HCT116 (cell line): ENCODE measurements around the gene ZNF485. TPM values are rescaled to one million over a fixed set of nuclear protein-coding genes. Genes with fewer than 3 reads are reported as not detected.

ENCODE experiments used
- ATAC-seq: fragments of 200-7000 bp; cut with Tn5 transposase; 2 replicates; pipeline ENCODE4 v1.9.1; 2020; ENCODE audit warnings: mild to moderate bottlenecking, moderate library complexity
- BruUV-seq: library from RNA; stranded (reverse); fragments of 400-500 nt; replicated peaks from 2 replicates; lab custom pipeline; 2021; lab: Mats Ljungman, UMichigan
- CTCF ChIA-PET: fragments of 300-600 bp; sonication (Branson Sonifier 250); formaldehyde crosslinking; loops from one replicate; lab custom pipeline; 2021; ENCODE audit warnings: antibody characterized with exemption; lab: Charles Lee
- POLR2A ChIA-PET: fragments of 300-600, 350-600 bp; sonication (Branson Sonifier 250); formaldehyde crosslinking; loops from one replicate; lab custom pipeline; 2021; ENCODE audit warnings: antibody characterized with exemption; lab: Charles Lee
- RAD21 ChIA-PET, 2 experiments: fragments of 300-600 bp; sonication (Branson Sonifier 250); formaldehyde crosslinking; loops; one replicate each; lab custom pipeline; 2023; ENCODE audit warnings: low total read pairs in 2 of 2; ENCODE audit not compliant: uncharacterized antibody in 2 of 2, unreplicated experiment in 2 of 2, low non-redundant PET in 1 of 2; lab: Charles Lee
- DNase-seq: peaks from one replicate; pipeline ENCODE4 v3.0.0-alpha.2; 2010; ENCODE audit warnings: low read depth, low spot score
- H2AFZ ChIP-seq: fragments of 200-600 bp; shearing (Covaris generic), sonication (generic); 2 replicates; pipeline ENCODE4 v1.6.1; 2017; ENCODE audit warnings: low read depth, mixed run types, mixed read lengths, antibody characterized with exemption, low read length; ENCODE audit not compliant: poor library complexity, severe bottlenecking
- H3K27ac ChIP-seq: 2 replicates; pipeline ENCODE4 v1.5.1; 2012; ENCODE audit warnings: low read depth, low read length
- H3K27me3 ChIP-seq: fragments of 200-600 bp; sonication (generic); 2 replicates; pipeline ENCODE4 v1.6.1; 2016; ENCODE audit warnings: mixed run types, low read length, mixed read lengths; ENCODE audit not compliant: insufficient read depth
- H3K36me3 ChIP-seq, 2 experiments: fragments of 200-500 bp in 1 of 2; fragments of 200-600 bp in 1 of 2; sonication (Bioruptor generic) in 1 of 2; sonication (generic) in 1 of 2; 2 replicates each; pipeline versions ENCODE4 v1.5.1 to v1.6.1; 2014 to 2016; ENCODE audit warnings: low read length in 2 of 2, inconsistent platforms in 1 of 2, mixed read lengths in 1 of 2, mixed run types in 1 of 2; ENCODE audit not compliant: insufficient read depth in 2 of 2, control insufficient read depth in 1 of 2
- H3K4me1 ChIP-seq, 2 experiments: fragments of 200-600 bp in 1 of 2; sonication (generic) in 1 of 2; 2 replicates each; pipeline versions ENCODE4 v1.5.1 to v1.6.1; 2012 to 2017; ENCODE audit warnings: low read length in 2 of 2, inconsistent platforms in 1 of 2, mild to moderate bottlenecking in 1 of 2, mixed read lengths in 1 of 2, mixed run types in 1 of 2, moderate library complexity in 1 of 2; ENCODE audit not compliant: insufficient read depth in 2 of 2, control insufficient read depth in 1 of 2
- H3K4me2 ChIP-seq: fragments of 200-600 bp; sonication (generic); 2 replicates; pipeline ENCODE4 v1.6.1; 2017; ENCODE audit warnings: mixed run types, low read length, mixed read lengths
- H3K4me3 ChIP-seq, 2 experiments: fragments of 200-600 bp in 1 of 2; sonication (generic) in 1 of 2; replicated peaks in 1 of 2; 2 replicates each; pipeline ENCODE4 v1.5.1; 2011 to 2016; ENCODE audit warnings: low read length in 2 of 2, control low read depth in 1 of 2, low read depth in 1 of 2, mild to moderate bottlenecking in 1 of 2, mixed read lengths in 1 of 2, mixed run types in 1 of 2
- H3K79me2 ChIP-seq: fragments of 200-600 bp; sonication (generic); 2 replicates; pipeline ENCODE4 v1.6.1; 2017; ENCODE audit warnings: mild to moderate bottlenecking, mixed run types, low read length, moderate library complexity, mixed read lengths; ENCODE audit not compliant: insufficient read depth
- H3K9ac ChIP-seq: fragments of 200-600 bp; sonication (generic); 2 replicates; pipeline ENCODE4 v1.6.1; 2016; ENCODE audit warnings: low read length, mixed read lengths
- H3K9me2 ChIP-seq: fragments of 200-600 bp; sonication (generic), shearing (Covaris generic); 2 replicates; pipeline ENCODE4 v1.6.1; 2017; ENCODE audit warnings: mixed run types, mild to moderate bottlenecking, moderate library complexity; ENCODE audit not compliant: insufficient read depth
- H3K9me3 ChIP-seq, 2 experiments: fragments of 200-500 bp in 1 of 2; fragments of 200-600 bp in 1 of 2; sonication (Bioruptor generic) in 1 of 2; sonication (generic) in 1 of 2; 2 replicates each; pipeline ENCODE4 v1.6.1; 2014 to 2017; ENCODE audit warnings: low read length in 2 of 2, mixed read lengths in 2 of 2, inconsistent platforms in 1 of 2, low read depth in 1 of 2, mild to moderate bottlenecking in 1 of 2, mixed run types in 1 of 2, moderate library complexity in 1 of 2; ENCODE audit not compliant: control insufficient read depth in 1 of 2, insufficient read depth in 1 of 2
- H4K20me1 ChIP-seq: fragments of 200-600 bp; sonication (generic), shearing (Covaris generic); 2 replicates; pipeline ENCODE4 v1.6.1; 2017; ENCODE audit warnings: mixed run types, mild to moderate bottlenecking, moderate library complexity; ENCODE audit not compliant: insufficient read depth
- CBX3 ChIP-seq: IDR thresholded peaks from 2 replicates; pipeline ENCODE4 v1.6.1; 2012; ENCODE audit warnings: low read depth
- EZH2 ChIP-seq: fragments of 200-600 bp; sonication (generic); IDR thresholded peaks from 2 replicates; pipeline ENCODE4 v1.6.1; 2017; ENCODE audit warnings: antibody characterized with exemption, mixed run types
- JUND ChIP-seq: IDR thresholded peaks from 2 replicates; pipeline ENCODE4 v1.6.1; 2012
- RAD21 ChIP-seq: IDR thresholded peaks from 2 replicates; pipeline ENCODE4 v1.6.1; 2012; ENCODE audit warnings: low read depth, mild to moderate bottlenecking
- SIN3A ChIP-seq: IDR thresholded peaks from 2 replicates; pipeline ENCODE4 v1.6.1; 2012; ENCODE audit warnings: low read depth
- SP1 ChIP-seq: IDR thresholded peaks from 2 replicates; pipeline ENCODE4 v1.6.1; 2012; ENCODE audit warnings: low read depth
- intact Hi-C: fragments of 100-400 bp; cut with micrococcal nuclease; formaldehyde crosslinking; loops from 2 replicates; pipeline ENCODE4 v1.10.0; 2022
- total RNA-seq: library from RNA; stranded (reverse); gene quantifications from one replicate; pipeline ENCODE4 v1.2.1, GENCODE V29; 2021; ENCODE audit not compliant: unreplicated experiment
- TF ChIP-seq, protein P1 (sequence below), 3 experiments: fragments of 200-600 bp in 1 of 3; sonication (generic) in 1 of 3; IDR thresholded peaks in 2 of 3; conservative IDR thresholded peaks in 1 of 3; 2 replicates each; pipeline ENCODE4 v1.5.1; 2012 to 2017; ENCODE audit warnings: low read depth in 2 of 3, low read length in 2 of 3, antibody characterized with exemption in 1 of 3, borderline replicate concordance in 1 of 3, control low read depth in 1 of 3, mild to moderate bottlenecking in 1 of 3, mixed read lengths in 1 of 3, mixed run types in 1 of 3, moderate library complexity in 1 of 3; ENCODE audit not compliant: insufficient read depth in 1 of 3

Gene ZNF485
- total RNA-seq, 1 experiment from 2014 or later: 5.8 TPM

DNA sequence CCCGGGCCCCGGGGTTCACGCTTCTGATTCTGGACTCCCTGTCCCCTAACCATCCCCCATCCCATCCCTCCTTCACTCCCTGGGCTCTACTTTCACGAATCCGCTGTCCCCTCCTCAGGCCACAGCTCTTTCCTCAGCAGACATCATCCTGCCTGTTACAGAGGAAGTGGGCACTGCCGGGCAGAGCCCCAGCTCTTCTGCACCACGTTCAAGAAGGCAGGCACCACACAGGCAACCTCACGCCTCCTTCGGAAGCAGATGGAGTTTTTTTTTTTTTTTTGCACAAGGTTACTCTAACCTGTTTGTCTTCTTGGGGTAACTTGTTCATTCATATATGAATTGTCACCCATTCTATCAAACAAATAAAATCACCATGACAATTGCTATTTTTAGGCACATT is 60.3 kb downstream of the ZNF485 start:
- Histone ChIP-seq H3K4me3 (no peak overlapping the region), H3K27ac (no peak overlapping the region), H3K9ac (no peak overlapping the region), H3K9me3 (no peaks in the 10 kb centered on the region), H3K36me3 (no peaks in the 10 kb centered on the region), H3K4me1 (no peaks in the 10 kb centered on the region), H3K9me2 (no peaks in the 10 kb centered on the region), H3K27me3 (no peaks in the 10 kb centered on the region), H4K20me1 (no peaks in the 10 kb centered on the region), H3K4me2 (no peak overlapping the region), H3K79me2 (no peaks in the 10 kb centered on the region), H2AFZ (no peak overlapping the region)
- DNase-seq (no peak), ATAC-seq (no peak)
- ChIA-PET CTCF (no interaction called here), POLR2A (no interaction called here), RAD21 (no interaction called here)
- intact Hi-C loops: no loop called here
- no peak for TF ChIP-seq SIN3A
- no peak for TF ChIP-seq SP1
- no peak for TF ChIP-seq RAD21
- TF ChIP-seq EZH2: no peak
- BruUV-seq: no TSS peak

DNA sequence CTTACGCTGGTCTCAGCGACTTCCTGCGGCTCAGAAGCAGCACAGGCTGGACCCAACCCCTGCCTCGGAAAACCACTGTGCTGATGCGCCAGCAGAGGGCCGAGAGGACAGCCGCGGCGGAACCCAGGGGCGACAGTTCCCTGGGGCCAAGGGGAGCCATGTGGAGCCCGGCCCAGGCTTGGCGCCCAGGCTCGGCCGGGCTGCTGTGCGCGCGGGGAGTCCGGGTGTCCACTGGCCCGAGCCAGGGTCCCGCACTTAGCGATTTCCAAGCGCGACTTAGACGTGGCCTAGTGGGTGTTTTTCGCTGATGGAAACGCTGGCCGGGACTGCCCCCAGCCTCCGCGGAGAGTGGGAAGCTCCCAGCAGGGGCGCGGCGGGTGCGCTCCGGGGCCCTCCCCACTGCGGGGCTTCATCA is 61.1 kb downstream of the ZNF485 start:
- Histone ChIP-seq H3K9me2 (no peaks in the 10 kb centered on the region), H3K27me3 (no peaks in the 10 kb centered on the region), H3K4me1 (no peaks in the 10 kb centered on the region), H3K4me3 (no peak overlapping the region), H3K4me2 (no peak overlapping the region), H3K9ac (no peak overlapping the region), H3K79me2 (no peaks in the 10 kb centered on the region), H3K36me3 (no peaks in the 10 kb centered on the region), H2AFZ (no peak overlapping the region), H3K27ac (no peak overlapping the region), H4K20me1 (no peaks in the 10 kb centered on the region), H3K9me3 (no peaks in the 10 kb centered on the region)
- POLR2A ChIA-PET: no interaction called here
- TF ChIP-seq CBX3 (no peak), JUND (no peak)
- TF ChIP-seq, protein P1, sequence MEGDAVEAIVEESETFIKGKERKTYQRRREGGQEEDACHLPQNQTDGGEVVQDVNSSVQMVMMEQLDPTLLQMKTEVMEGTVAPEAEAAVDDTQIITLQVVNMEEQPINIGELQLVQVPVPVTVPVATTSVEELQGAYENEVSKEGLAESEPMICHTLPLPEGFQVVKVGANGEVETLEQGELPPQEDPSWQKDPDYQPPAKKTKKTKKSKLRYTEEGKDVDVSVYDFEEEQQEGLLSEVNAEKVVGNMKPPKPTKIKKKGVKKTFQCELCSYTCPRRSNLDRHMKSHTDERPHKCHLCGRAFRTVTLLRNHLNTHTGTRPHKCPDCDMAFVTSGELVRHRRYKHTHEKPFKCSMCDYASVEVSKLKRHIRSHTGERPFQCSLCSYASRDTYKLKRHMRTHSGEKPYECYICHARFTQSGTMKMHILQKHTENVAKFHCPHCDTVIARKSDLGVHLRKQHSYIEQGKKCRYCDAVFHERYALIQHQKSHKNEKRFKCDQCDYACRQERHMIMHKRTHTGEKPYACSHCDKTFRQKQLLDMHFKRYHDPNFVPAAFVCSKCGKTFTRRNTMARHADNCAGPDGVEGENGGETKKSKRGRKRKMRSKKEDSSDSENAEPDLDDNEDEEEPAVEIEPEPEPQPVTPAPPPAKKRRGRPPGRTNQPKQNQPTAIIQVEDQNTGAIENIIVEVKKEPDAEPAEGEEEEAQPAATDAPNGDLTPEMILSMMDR (IDR thresholded peaks at IDR 0.05 in 2 of 3, conservative IDR thresholded peaks at IDR 0.05 in 1 of 3; ENCODE audit: borderline replicate concordance in 1 of 3, insufficient read depth in 1 of 3, low read depth in 2 of 3, low read length in 2 of 3): peak in 1 of 3 experiments; percentile 8; a peak in 1 of 6 replicates
- ATAC-seq (0 out of 2 replicates have a peak, but pooled peaks have one; percentile 44), DNase-seq (no peak)
- RAD21 ChIA-PET: no interaction called here
- no TSS peak for BruUV-seq
- CTCF ChIA-PET: no interaction called here
- intact Hi-C loops: no loop called here

Other genes starting within 250 kb of the ZNF485 start
- 0.71 TPM for gene FXYD4, start 234.8 kb upstream of the ZNF485 start, total RNA-seq
- 333 TPM for gene HNRNPF, start 197.3 kb upstream of the ZNF485 start, total RNA-seq
- gene ZNF487, start 169.3 kb upstream of the ZNF485 start, total RNA-seq: 4.0 TPM
- 4.4 TPM for gene ZNF239, start 31.8 kb upstream of the ZNF485 start, total RNA-seq
- gene ZNF32, start 42.4 kb downstream of the ZNF485 start, total RNA-seq: 10.3 TPM